Astrocyte of the cerebellum (primary cell): ENCODE results near the gene INPP4B.

Experiments
- DNase-seq: peaks from one replicate; pipeline ENCODE4 v3.0.0-alpha.2; 2011; ENCODE audit warnings: low read depth
- H3K4me3 ChIP-seq: 2 replicates; pipeline ENCODE4 v1.5.1; 2011; ENCODE audit warnings: mild to moderate bottlenecking, low read depth, low read length, moderate library complexity
- CTCF ChIP-seq: IDR thresholded peaks from 2 replicates; pipeline ENCODE4 v1.5.1; 2012; ENCODE audit warnings: low read length, low read depth, moderate library complexity, mild to moderate bottlenecking; ENCODE audit errors: missing control alignments
- in situ Hi-C: cut with HindIII; loops from 2 replicates; pipeline ENCODE4 v1.10.0; 2017; ENCODE audit warnings: low sequenced_read_pairs

The INPP4B gene

GRCh38 chr4:142832022-142832421 is 14.1 kb downstream of the INPP4B start:
- in situ Hi-C loops, result loop anchor here (25.0 kb wide), 2 partner anchors 695 to 1520 kb away; no protein-coding TSS in a partner anchor
- TF ChIP-seq CTCF, result no peak
- no peak for DNase-seq
- H3K4me3 ChIP-seq, result no peak overlapping the region

GRCh38 chr4:142826503-142827241 is 19.4 kb downstream of the INPP4B start:
- DNase-seq, result no peak
- no peak overlapping the region for H3K4me3 ChIP-seq
- TF ChIP-seq CTCF, result no peak
- in situ Hi-C loops, result loop anchor here (5.0 to 25.0 kb wide), 3 partner anchors 49 to 1514 kb away; no protein-coding TSS in a partner anchor

GRCh38 chr4:142824368-142824767 is 21.7 kb downstream of the INPP4B start:
- no peak overlapping the region for H3K4me3 ChIP-seq
- no peak for DNase-seq
- in situ Hi-C loops, result no loop called here
- no peak for TF ChIP-seq CTCF

- in situ Hi-C loops, result no loop called here
- TF ChIP-seq CTCF, result no peak
- H3K4me3 ChIP-seq, result no peak overlapping the region
- DNase-seq, result no peak
These were observed 22.3 kb downstream of the INPP4B start for GRCh38 chr4:142823796-142824195.

GRCh38 chr4:142818476-142818875 is 27.6 kb downstream of the INPP4B start:
- in situ Hi-C loops, result no loop called here
- no peak overlapping the region for H3K4me3 ChIP-seq
- DNase-seq, result no peak
- no peak for TF ChIP-seq CTCF

GRCh38 chr4:142818031-142818430 is 28.1 kb downstream of the INPP4B start:
- peak; percentile 33 for DNase-seq
- no peak for TF ChIP-seq CTCF
- H3K4me3 ChIP-seq, result no peak overlapping the region
- in situ Hi-C loops, result no loop called here
